ENCODE data around the gene HEPH. TPM values are rescaled to one million over a fixed set of nuclear protein-coding genes. Genes with fewer than 3 reads are reported as not detected.

HEPH gene
- total RNA-seq, 1 donor from 2014 or later, result 11.4 TPM

DNA sequence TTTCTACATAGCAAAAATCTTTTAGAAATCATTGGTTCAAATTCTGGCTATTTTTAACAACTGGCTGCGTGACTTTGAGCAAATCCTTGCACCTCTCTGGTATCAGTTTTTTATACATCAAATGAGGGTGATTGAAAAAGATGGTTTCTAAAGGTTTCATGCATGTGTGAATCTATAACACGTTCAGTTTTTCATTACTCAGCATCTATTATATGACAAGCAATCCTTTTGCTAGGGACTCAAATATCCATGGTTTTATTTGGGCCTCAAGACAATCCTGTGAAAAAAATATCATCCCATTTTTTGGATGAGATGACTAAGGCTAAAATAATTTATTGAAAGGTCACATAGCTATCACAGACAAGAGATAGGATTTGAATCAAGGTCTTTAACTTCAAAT, 884 bp downstream of the HEPH start:
- Histone ChIP-seq H3K4me3 (peak overlapping the region; percentile 41), H3K4me1 (no peaks in the 10 kb centered on the region), H3K9me3 (no peaks in the 10 kb centered on the region), H3K27ac (no peak overlapping the region), H3K36me3 (no peaks in the 10 kb centered on the region), H3K27me3 (ENCODE audit: low read depth) (no peaks in the 10 kb centered on the region)
- DNase-seq, result no peak
- no peak for ATAC-seq
- intact Hi-C loops (cut with DNase I), result no loop called here
- TF ChIP-seq, protein P1, sequence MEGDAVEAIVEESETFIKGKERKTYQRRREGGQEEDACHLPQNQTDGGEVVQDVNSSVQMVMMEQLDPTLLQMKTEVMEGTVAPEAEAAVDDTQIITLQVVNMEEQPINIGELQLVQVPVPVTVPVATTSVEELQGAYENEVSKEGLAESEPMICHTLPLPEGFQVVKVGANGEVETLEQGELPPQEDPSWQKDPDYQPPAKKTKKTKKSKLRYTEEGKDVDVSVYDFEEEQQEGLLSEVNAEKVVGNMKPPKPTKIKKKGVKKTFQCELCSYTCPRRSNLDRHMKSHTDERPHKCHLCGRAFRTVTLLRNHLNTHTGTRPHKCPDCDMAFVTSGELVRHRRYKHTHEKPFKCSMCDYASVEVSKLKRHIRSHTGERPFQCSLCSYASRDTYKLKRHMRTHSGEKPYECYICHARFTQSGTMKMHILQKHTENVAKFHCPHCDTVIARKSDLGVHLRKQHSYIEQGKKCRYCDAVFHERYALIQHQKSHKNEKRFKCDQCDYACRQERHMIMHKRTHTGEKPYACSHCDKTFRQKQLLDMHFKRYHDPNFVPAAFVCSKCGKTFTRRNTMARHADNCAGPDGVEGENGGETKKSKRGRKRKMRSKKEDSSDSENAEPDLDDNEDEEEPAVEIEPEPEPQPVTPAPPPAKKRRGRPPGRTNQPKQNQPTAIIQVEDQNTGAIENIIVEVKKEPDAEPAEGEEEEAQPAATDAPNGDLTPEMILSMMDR (IDR thresholded peaks at IDR 0.05), result no peak

DNA sequence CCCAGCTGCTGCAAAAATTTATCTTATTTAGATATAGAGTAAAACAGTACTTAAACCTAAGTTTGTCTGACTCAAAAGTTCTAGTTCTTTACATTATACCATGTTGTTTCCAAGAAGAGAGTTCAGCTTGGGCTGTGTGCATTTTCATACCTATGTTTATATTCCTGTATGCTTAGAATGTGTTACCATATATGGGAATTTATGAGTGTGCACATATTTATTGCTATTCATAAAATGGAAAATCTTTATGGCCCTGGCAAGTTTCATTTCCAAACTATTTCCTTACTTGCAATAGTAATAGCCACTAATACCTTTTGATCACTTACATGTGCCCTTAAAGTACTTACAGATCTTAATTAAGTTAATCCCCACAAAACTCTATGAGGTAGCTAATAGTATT, 2.6 kb downstream of the HEPH start:
- TF ChIP-seq, protein P1 (IDR thresholded peaks at IDR 0.05), result no peak
- Histone ChIP-seq H3K27me3 (ENCODE audit: low read depth) (no peaks in the 10 kb centered on the region), H3K4me3 (no peak overlapping the region), H3K36me3 (no peaks in the 10 kb centered on the region), H3K9me3 (no peaks in the 10 kb centered on the region), H3K27ac (no peak overlapping the region), H3K4me1 (no peaks in the 10 kb centered on the region)
- intact Hi-C loops (cut with DNase I), result no loop called here
- DNase-seq (no peak), ATAC-seq (no peak)

DNA sequence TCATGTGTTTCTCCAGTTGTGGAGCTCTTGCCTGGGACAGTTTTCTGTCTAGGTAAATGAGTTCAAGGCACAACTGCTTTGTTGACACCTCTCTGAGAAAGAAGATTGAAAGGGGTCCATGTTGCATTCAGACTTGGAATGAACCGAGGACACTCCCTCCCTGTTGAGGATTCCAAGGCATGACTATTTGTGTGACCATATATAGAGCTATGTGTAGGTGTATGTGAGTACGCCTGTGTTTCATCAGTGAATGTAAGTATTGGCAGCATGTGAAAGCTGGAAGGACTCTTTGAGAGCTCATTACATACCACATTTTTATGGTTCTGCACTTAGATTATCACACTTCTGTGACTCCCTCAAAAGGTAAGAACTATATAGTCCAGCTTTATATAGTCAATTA, 3.4 kb downstream of the HEPH start:
- TF ChIP-seq, protein P1 (IDR thresholded peaks at IDR 0.05), result no peak
- no peaks in the 10 kb centered on the region for H3K9me3 ChIP-seq
- no peaks in the 10 kb centered on the region for H3K4me1 ChIP-seq
- no peak overlapping the region for H3K4me3 ChIP-seq
- intact Hi-C loops (cut with DNase I), result no loop called here
- H3K27ac ChIP-seq, result no peak overlapping the region
- DNase-seq (no peak), ATAC-seq (no peak)
- H3K36me3 ChIP-seq, result no peaks in the 10 kb centered on the region
- H3K27me3 ChIP-seq (ENCODE audit: low read depth), result no peaks in the 10 kb centered on the region

DNA sequence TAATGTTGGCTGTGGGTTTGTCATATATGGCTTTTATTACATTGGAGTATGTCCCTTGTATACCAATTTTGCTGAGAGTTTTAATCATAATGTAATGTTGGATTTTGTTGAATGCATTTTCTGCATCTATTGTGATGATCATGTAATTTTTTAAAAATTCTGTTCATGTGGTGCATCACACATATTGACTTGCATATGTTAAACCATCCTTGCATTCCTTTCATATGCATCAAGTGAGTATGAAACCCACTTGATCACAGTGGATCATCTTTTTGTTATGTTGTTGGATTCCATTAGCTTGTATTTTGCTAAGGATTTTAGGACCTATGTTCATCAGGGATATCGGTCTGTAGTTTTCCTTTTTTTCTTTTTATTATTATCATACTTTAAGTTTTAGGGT, 12.1 kb downstream of the HEPH start:
- H3K4me3 ChIP-seq, result no peak overlapping the region
- DNase-seq (no peak), ATAC-seq (no peak)
- no peaks in the 10 kb centered on the region for H3K4me1 ChIP-seq
- intact Hi-C loops (cut with DNase I), result no loop called here
- H3K27me3 ChIP-seq (ENCODE audit: low read depth), result no peaks in the 10 kb centered on the region
- TF ChIP-seq, protein P1 (IDR thresholded peaks at IDR 0.05), result no peak
- H3K9me3 ChIP-seq, result no peaks in the 10 kb centered on the region
- no peaks in the 10 kb centered on the region for H3K36me3 ChIP-seq
- no peak overlapping the region for H3K27ac ChIP-seq

DNA sequence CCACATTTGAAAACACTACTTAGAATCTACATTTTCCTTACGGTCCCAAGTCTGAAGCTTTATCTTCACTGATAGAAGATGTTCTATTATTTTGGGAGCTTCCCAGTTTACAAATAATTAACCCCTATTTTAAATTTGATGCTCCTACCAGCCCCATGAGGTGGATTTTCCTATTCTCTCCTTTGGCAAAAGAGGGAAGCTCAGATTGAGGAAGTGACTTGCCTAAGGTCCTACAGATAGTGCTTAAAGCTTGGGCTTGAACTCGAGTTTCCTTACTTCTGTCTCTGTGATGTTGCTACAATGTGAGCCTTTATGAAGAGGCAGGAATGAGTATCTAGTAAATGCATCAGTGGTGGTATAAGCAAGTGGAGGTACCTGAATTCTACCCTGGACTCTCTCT, 27.5 kb downstream of the HEPH start:
- Histone ChIP-seq H3K9me3 (no peaks in the 10 kb centered on the region), H3K27ac (no peak overlapping the region), H3K36me3 (no peaks in the 10 kb centered on the region), H3K4me3 (no peak overlapping the region), H3K4me1 (no peaks in the 10 kb centered on the region), H3K27me3 (ENCODE audit: low read depth) (no peaks in the 10 kb centered on the region)
- intact Hi-C loops (cut with DNase I), result no loop called here
- no peak for DNase-seq
- ATAC-seq, result no peak
- TF ChIP-seq, protein P1 (IDR thresholded peaks at IDR 0.05), result no peak

DNA sequence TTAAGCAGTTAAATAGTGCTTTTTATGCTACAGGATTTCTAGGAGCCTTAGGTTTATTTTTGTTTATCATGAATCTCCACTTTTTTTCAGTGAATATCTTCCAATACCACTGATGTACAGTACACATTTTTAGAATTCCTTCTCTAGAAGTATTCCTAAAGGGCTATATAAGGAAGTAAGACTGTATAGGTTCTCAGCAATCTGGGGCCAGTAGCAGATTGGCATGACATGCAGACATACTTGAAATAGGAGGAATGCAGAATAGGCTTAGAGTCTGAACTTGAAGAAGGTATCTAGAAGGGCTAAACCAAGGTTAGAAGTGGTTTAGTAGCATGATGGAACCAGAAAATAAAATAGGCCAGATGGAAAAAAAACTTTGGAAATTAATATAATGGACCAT, 29.8 kb downstream of the HEPH start:
- intact Hi-C loops (cut with DNase I), result no loop called here
- TF ChIP-seq, protein P1 (IDR thresholded peaks at IDR 0.05), result no peak
- Histone ChIP-seq H3K27me3 (ENCODE audit: low read depth) (no peaks in the 10 kb centered on the region), H3K4me1 (no peaks in the 10 kb centered on the region), H3K4me3 (no peak overlapping the region), H3K27ac (no peak overlapping the region), H3K36me3 (no peaks in the 10 kb centered on the region), H3K9me3 (no peaks in the 10 kb centered on the region)
- ATAC-seq (no peak), DNase-seq (no peak)
